Activated CD4-positive, alpha-beta memory T cell treated with anti-CD3 and anti-CD28 coated beads for 36 hours (primary cell): Measurements from ENCODE around the gene ENPP1. TPM values are rescaled to one million over a fixed set of nuclear protein-coding genes. Genes with fewer than 3 reads are reported as not detected.
"Not testable (repeated sequence)": the region's sequence is repeated elsewhere in the genome, so short reads cannot be mapped to it uniquely, and the experiment has no call there.

ENCODE experiments used
- CTCF ChIA-PET: fragments of 350-600 bp; sonication (Branson Sonifier 250); formaldehyde crosslinking; loops from one replicate; lab custom pipeline; 2021; ENCODE audit warnings: antibody characterized with exemption, inconsistent platforms; lab: Charles Lee
- POLR2A ChIA-PET: fragments of 350-600 bp; sonication (Branson Sonifier 250); formaldehyde crosslinking; loops from one replicate; lab custom pipeline; 2021; ENCODE audit warnings: antibody characterized with exemption; lab: Charles Lee
- DNase-seq: peaks from one replicate; pipeline ENCODE4 v3.0.0-alpha.2; 2020
- H3K27ac Mint-ChIP-seq: one replicate; pipeline ENCODE4 v1.8.0; 2021; ENCODE audit warnings: mixed read lengths
- H3K27me3 Mint-ChIP-seq: one replicate; pipeline ENCODE4 v1.8.0; 2021; ENCODE audit warnings: mixed read lengths
- H3K36me3 Mint-ChIP-seq: one replicate; pipeline ENCODE4 v1.8.0; 2021; ENCODE audit warnings: mixed read lengths
- H3K4me1 Mint-ChIP-seq: one replicate; pipeline ENCODE4 v1.8.0; 2021; ENCODE audit warnings: low read depth, mixed read lengths
- H3K4me3 Mint-ChIP-seq: one replicate; pipeline ENCODE4 v1.8.0; 2021; ENCODE audit warnings: mild to moderate bottlenecking, mixed read lengths
- H3K9me3 Mint-ChIP-seq: one replicate; pipeline ENCODE4 v1.8.0; 2021; ENCODE audit warnings: mixed read lengths
- intact Hi-C: fragments of 100-400 bp; cut with micrococcal nuclease; formaldehyde crosslinking; loops from one replicate; pipeline ENCODE4 v1.15.1; 2023
- total RNA-seq, 2 experiments: library from RNA; stranded (reverse); gene quantifications; one replicate each; pipeline ENCODE4 v1.2.3, GENCODE V29; 2021

Gene ENPP1
- total RNA-seq, 2 experiments from 2014 or later = 1.1 to 1.4 TPM

- ChIA-PET CTCF (interaction anchor here (0.6 to 2.3 kb wide), 24 partner anchors 8 to 376 kb away, joined by 3 to 42 read pairs (median 3); partner anchors contain the start of gene MED23), POLR2A (no interaction called here)
- Mint-ChIP-seq H3K27ac (no peak overlapping the region), H3K9me3 (no peaks in the 10 kb centered on the region), H3K4me3 (no peak overlapping the region), H3K4me1 (peaks cover 6% of the 10 kb centered on the region), H3K27me3 (peaks cover 20% of the 10 kb centered on the region), H3K36me3 (no peaks in the 10 kb centered on the region)
- DNase-seq = no peak
- intact Hi-C loops = loop anchor here (1.0 to 5.0 kb wide), 6 partner anchors 127 to 1023 kb away; partner anchors contain the start of gene MED23
Observed at GRCh38 chr6:131910219-131910589, 102.4 kb downstream of the ENPP1 start.

- ChIA-PET CTCF (interaction anchor here (0.9 to 2.3 kb wide), 7 partner anchors 65 to 223 kb away, joined by 3 to 42 read pairs (median 7); no protein-coding TSS in a partner anchor), POLR2A (no interaction called here)
- DNase-seq = no peak
- intact Hi-C loops = loop anchor here (1.0 to 5.0 kb wide), 6 partner anchors 128 to 1024 kb away; partner anchors contain the start of gene MED23
- Mint-ChIP-seq H3K9me3 (no peaks in the 10 kb centered on the region), H3K27me3 (peaks cover 25% of the 10 kb centered on the region), H3K27ac (no peak overlapping the region), H3K36me3 (no peaks in the 10 kb centered on the region), H3K4me3 (no peak overlapping the region), H3K4me1 (peaks cover 6% of the 10 kb centered on the region)
Observed at GRCh38 chr6:131910956-131911355, 103.1 kb downstream of the ENPP1 start.

GRCh38 chr6:131911951-131912350 lies 104.1 kb downstream of the ENPP1 start:
- H3K27ac Mint-ChIP-seq = no peak overlapping the region
- H3K4me1 Mint-ChIP-seq = peaks cover 11% of the 10 kb centered on the region
- no peaks in the 10 kb centered on the region for H3K36me3 Mint-ChIP-seq
- no peaks in the 10 kb centered on the region for H3K9me3 Mint-ChIP-seq
- no peak overlapping the region for H3K4me3 Mint-ChIP-seq
- DNase-seq = no peak
- ChIA-PET POLR2A (no interaction called here), CTCF (no interaction called here)
- peaks cover 27% of the 10 kb centered on the region for H3K27me3 Mint-ChIP-seq
- intact Hi-C loops = loop anchor here (5.0 kb wide), 3 partner anchors 285 to 1025 kb away; partner anchors contain the start of gene MED23

GRCh38 chr6:131914234-131914633 lies 106.4 kb downstream of the ENPP1 start:
- Mint-ChIP-seq H3K9me3 (no peaks in the 10 kb centered on the region), H3K27ac (no peak overlapping the region), H3K4me1 (peaks cover 19% of the 10 kb centered on the region), H3K4me3 (no peak overlapping the region), H3K27me3 (peaks cover 41% of the 10 kb centered on the region), H3K36me3 (no peaks in the 10 kb centered on the region)
- CTCF ChIA-PET = interaction anchor here (1.1 to 2.9 kb wide), 12 partner anchors 11 to 384 kb away, joined by 3 to 24 read pairs (median 6); no protein-coding TSS in a partner anchor
- POLR2A ChIA-PET = no interaction called here
- no peak for DNase-seq
- intact Hi-C loops = loop anchor here (5.0 kb wide), 3 partner anchors 287 to 1027 kb away; partner anchors contain the start of gene MED23

GRCh38 chr6:131914967-131915751 lies 107.3 kb downstream of the ENPP1 start:
- Mint-ChIP-seq H3K36me3 (no peaks in the 10 kb centered on the region), H3K9me3 (no peaks in the 10 kb centered on the region), H3K4me1 (peaks cover 13% of the 10 kb centered on the region), H3K27ac (no peak overlapping the region), H3K4me3 (no peak overlapping the region), H3K27me3 (peaks cover 43% of the 10 kb centered on the region)
- ChIA-PET CTCF (interaction anchor here (0.6 to 2.9 kb wide), 36 partner anchors 8 to 598 kb away, joined by 3 to 24 read pairs (median 4); partner anchors contain the start of genes CCN2 and STX7), POLR2A (no interaction called here)
- DNase-seq = peak; percentile 61
- intact Hi-C loops = loop anchor here (1.0 to 5.0 kb wide), 7 partner anchors 288 to 1028 kb away; partner anchors contain the start of genes MED23 and RPS12

GRCh38 chr6:131916091-131916796 lies 108.4 kb downstream of the ENPP1 start:
- H3K36me3 Mint-ChIP-seq, H3K9me3 Mint-ChIP-seq, H3K27ac Mint-ChIP-seq, H3K4me3 Mint-ChIP-seq, DNase-seq, POLR2A ChIA-PET: not testable (repeated sequence)
- Mint-ChIP-seq H3K4me1 (peaks cover 13% of the 10 kb centered on the region), H3K27me3 (peaks cover 38% of the 10 kb centered on the region)
- CTCF ChIA-PET = interaction anchor here (0.8 to 2.9 kb wide), 16 partner anchors 9 to 597 kb away, joined by 3 to 24 read pairs (median 4); partner anchors contain the start of gene STX7
- intact Hi-C loops = loop anchor here (5.0 kb wide), 3 partner anchors 361 to 896 kb away; partner anchors contain the start of gene RPS12

GRCh38 chr6:131916847-131917246 lies 109.0 kb downstream of the ENPP1 start:
- H3K27ac Mint-ChIP-seq = no peak overlapping the region
- H3K9me3 Mint-ChIP-seq = peaks cover 1% of the 10 kb centered on the region
- ChIA-PET POLR2A (no interaction called here), CTCF (interaction anchor here (1.0 to 1.2 kb wide), 3 partner anchors 10 to 363 kb away, joined by 3 to 4 read pairs (median 4); no protein-coding TSS in a partner anchor)
- intact Hi-C loops = loop anchor here (5.0 kb wide), 3 partner anchors 360 to 895 kb away; partner anchors contain the start of gene RPS12
- H3K36me3 Mint-ChIP-seq = no peaks in the 10 kb centered on the region
- no peak overlapping the region for H3K4me3 Mint-ChIP-seq
- H3K27me3 Mint-ChIP-seq = peaks cover 36% of the 10 kb centered on the region
- no peak for DNase-seq
- peaks cover 13% of the 10 kb centered on the region for H3K4me1 Mint-ChIP-seq

- H3K27ac Mint-ChIP-seq = no peak overlapping the region
- peaks cover 36% of the 10 kb centered on the region for H3K27me3 Mint-ChIP-seq
- peaks cover 13% of the 10 kb centered on the region for H3K4me1 Mint-ChIP-seq
- H3K4me3 Mint-ChIP-seq = no peak overlapping the region
- intact Hi-C loops = loop anchor here (5.0 kb wide), 3 partner anchors 360 to 895 kb away; partner anchors contain the start of gene RPS12
- POLR2A ChIA-PET = no interaction called here
- no peaks in the 10 kb centered on the region for H3K36me3 Mint-ChIP-seq
- DNase-seq = no peak
- CTCF ChIA-PET = interaction anchor here (1.0 to 1.6 kb wide), 3 partner anchors 222 to 363 kb away, joined by 3 to 4 read pairs (median 4); no protein-coding TSS in a partner anchor
- peaks cover 5% of the 10 kb centered on the region for H3K9me3 Mint-ChIP-seq
Observed at GRCh38 chr6:131917318-131917717, 109.5 kb downstream of the ENPP1 start.

GRCh38 chr6:131917763-131918649 lies 110.2 kb downstream of the ENPP1 start:
- peaks cover 36% of the 10 kb centered on the region for H3K27me3 Mint-ChIP-seq
- intact Hi-C loops = loop anchor here (5.0 kb wide), 3 partner anchors 359 to 894 kb away; partner anchors contain the start of gene RPS12
- H3K36me3 Mint-ChIP-seq = no peaks in the 10 kb centered on the region
- no peak overlapping the region for H3K4me3 Mint-ChIP-seq
- ChIA-PET CTCF (interaction anchor here (0.6 to 1.6 kb wide), 7 partner anchors 8 to 362 kb away, joined by 3 to 4 read pairs (median 3); no protein-coding TSS in a partner anchor), POLR2A (no interaction called here)
- H3K27ac Mint-ChIP-seq = no peak overlapping the region
- H3K9me3 Mint-ChIP-seq = peaks cover 11% of the 10 kb centered on the region
- DNase-seq = no peak
- H3K4me1 Mint-ChIP-seq = peaks cover 13% of the 10 kb centered on the region

- Mint-ChIP-seq H3K4me3 (no peak overlapping the region), H3K27ac (no peak overlapping the region)
Observed at GRCh38 chr6:131918650-131919355, 111.0 kb downstream of the ENPP1 start.

More at GRCh38 chr6:131918650-131919355, 111.0 kb downstream of the ENPP1 start:
- intact Hi-C loops = loop anchor here (5.0 kb wide), 3 partner anchors 358 to 893 kb away; partner anchors contain the start of gene RPS12
- H3K27me3 Mint-ChIP-seq = peaks cover 29% of the 10 kb centered on the region
- H3K36me3 Mint-ChIP-seq = no peaks in the 10 kb centered on the region
- DNase-seq = no peak
- CTCF ChIA-PET = interaction anchor here (0.6 to 1.6 kb wide), 5 partner anchors 9 to 361 kb away, joined by 3 to 4 read pairs (median 3); no protein-coding TSS in a partner anchor
- peaks cover 19% of the 10 kb centered on the region for H3K9me3 Mint-ChIP-seq
- peaks cover 13% of the 10 kb centered on the region for H3K4me1 Mint-ChIP-seq
- POLR2A ChIA-PET = no interaction called here
